Measurements from ENCODE around the gene TMPO.
"Not testable (repeated sequence)": the region's sequence is repeated elsewhere in the genome, so short reads cannot be mapped to it uniquely, and the experiment has no call there.

Gene TMPO

GRCh38 chr12:98578821-98579220 lies 63.4 kb downstream of the TMPO start:
- no peak for DNase-seq (ENCODE audit: low read depth in 2 of 2)

GRCh38 chr12:98579347-98579746 lies 64.0 kb downstream of the TMPO start:
- DNase-seq (ENCODE audit: low read depth in 2 of 2), result no peak

DNA sequence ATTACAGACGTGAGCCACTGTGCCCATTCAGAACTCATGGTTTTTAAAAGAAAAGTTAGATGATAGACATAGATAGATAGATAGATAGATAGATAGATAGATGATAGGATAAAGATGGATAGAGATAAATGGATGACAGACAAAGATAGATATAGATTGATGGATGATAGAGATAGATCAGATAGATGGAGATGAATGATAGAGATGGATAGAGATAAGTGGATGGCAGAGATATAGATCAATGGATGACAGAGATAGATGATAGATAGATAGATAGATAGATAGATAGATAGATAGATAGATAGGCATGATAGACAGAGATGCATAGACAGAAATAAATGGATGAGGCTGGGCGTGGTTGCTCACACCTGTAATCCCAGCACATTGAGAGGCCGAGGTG lies 64.4 kb downstream of the TMPO start:
- no peak for DNase-seq (ENCODE audit: low read depth in 2 of 2)

GRCh38 chr12:98580695-98581094 lies 65.3 kb downstream of the TMPO start:
- no peak for DNase-seq (ENCODE audit: low read depth in 2 of 2)

GRCh38 chr12:98581101-98581500 lies 65.7 kb downstream of the TMPO start:
- no peak for DNase-seq (ENCODE audit: low read depth in 2 of 2)

- no peak for DNase-seq (ENCODE audit: low read depth in 2 of 2)
These were observed 66.7 kb downstream of the TMPO start for GRCh38 chr12:98582093-98582492.

GRCh38 chr12:98587084-98587483 lies 71.7 kb downstream of the TMPO start:
- no peak for DNase-seq (ENCODE audit: low read depth in 2 of 2)

DNA sequence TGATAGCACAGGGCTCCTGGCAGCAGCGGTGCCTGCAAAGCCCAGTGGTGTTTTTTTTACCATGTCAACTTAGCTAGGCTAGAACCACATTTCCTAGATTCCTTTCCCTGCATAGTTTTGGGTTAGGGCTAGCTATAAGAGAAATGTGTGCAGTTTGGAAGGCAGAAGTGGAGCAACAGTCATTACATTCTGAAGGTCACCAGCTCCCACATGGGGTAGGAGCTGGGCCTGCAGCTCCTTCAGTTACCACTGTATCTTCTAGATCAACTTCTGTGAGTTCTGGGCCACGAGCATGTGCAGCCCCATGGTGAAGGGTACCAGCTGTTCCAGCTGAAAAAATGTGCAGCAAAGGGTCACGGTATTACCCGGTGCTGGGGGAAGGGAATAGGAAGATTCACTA lies 75.8 kb downstream of the TMPO start:
- no peak for DNase-seq (ENCODE audit: low read depth in 2 of 2)

GRCh38 chr12:98592825-98593322 lies 77.5 kb downstream of the TMPO start:
- DNase-seq (ENCODE audit: low read depth in 2 of 2), result no peak

DNA sequence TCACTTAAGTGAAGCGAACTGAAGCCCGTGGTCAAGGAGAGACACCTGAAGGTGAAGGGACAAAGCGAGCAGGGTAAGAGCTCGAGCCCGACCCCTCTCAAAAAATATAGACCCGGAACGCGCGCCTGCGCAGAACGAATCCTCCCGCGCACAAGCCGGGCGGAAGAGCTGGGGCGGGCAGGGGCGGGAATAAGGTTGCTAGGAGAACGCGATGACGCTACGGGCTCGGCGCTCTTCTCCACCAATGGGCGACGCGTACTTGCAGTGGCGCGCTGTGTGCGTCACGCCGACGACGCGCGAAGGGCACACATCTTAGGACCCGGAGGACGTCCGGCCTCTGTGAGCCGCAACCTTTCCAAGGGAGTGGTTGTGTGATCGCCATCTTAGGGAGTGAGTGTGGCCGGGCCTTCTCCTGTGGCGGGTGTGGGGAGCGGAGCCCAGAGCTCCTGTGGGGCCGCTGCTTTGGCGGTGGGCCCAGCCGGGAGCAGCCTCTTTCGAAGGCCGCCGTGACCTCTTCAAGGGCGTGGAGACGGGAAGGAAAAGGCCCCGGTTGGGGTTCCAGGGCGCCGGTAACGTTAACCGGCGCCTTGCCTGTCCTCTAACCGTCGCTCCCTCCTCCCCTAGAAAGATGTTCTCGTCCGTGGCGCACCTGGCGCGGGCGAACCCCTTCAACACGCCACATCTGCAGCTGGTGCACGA lies 78.1 kb downstream of the TMPO start, which contains the start of gene SLC25A3:
TSS of gene SLC25A3 (plus strand) at position 336 of the 699 bp plus-strand sequence. CDS start at position 629, 293 bp downstream.
- DNase-seq (ENCODE audit: low read depth in 2 of 2), result peak; percentile 90

DNA sequence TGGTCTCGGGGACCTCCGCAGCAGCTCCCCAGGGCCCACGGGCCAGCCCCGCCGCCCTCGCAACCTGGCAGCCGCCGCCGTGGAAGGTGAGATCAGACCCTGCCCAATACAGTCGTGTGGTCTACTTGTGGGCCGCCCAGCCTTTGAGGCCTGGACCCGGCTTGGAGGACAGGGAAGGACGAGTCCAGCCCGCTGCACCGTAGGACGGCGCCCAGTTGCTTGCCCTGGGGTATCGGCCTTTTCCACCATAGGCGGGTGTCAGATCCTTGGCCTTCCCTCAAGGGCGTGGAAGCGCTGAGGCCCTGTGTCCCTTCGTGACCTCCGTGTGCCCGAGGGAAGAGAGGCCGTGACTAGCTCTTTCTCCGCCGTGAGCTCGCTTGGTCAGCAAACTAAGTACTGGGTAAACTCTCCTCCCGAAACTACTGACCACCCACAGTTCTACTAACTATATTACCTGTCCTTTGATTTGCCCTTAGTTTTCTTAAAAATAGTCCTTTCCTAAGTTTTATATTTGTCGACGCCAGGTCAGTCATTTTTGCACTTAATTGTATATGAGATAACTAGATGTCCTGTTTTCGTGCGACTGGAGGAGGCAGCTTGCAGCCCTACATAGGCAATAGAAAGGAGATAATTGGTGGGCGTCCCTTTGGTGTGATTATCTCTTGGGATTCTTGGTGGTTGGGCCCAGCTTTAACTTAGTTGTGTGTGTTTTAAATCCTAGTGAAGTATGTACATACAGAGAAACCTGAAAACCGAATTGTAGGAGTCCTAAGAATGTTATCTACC lies 78.9 kb downstream of the TMPO start:
- DNase-seq (ENCODE audit: low read depth in 2 of 2), result no peak

DNA sequence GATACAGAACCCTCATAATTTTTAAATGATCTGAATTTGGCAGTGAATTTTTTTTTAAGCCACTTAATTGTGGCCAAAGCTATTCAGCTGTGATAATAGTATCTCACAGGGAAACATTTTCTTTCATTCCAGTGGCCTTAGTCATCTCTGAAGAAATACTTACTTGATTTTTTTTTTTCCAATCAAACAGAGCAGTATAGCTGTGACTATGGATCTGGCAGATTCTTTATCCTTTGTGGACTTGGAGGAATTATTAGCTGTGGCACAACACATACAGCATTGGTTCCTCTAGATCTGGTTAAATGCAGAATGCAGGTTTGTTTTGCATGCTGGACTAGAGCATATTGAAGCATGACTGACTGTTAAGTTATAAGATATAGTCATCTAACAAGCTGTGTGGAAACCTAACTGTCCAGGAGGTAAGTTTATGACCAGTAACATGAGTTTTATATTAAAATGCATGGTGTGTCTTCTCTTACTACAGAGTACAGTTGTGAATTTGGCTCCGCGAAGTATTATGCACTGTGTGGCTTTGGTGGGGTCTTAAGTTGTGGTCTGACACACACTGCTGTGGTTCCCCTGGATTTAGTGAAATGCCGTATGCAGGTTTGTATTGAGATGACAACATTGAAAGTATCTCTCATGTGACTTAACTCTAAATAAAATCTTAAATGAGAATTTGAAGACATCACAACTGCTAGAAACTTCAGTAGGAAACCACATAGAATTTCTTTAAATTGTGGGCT lies 80.0 kb downstream of the TMPO start:
- DNase-seq (ENCODE audit: low read depth in 2 of 2), result no peak

GRCh38 chr12:98597313-98597712 lies 81.9 kb downstream of the TMPO start:
- DNase-seq (ENCODE audit: low read depth in 2 of 2), result not testable (repeated sequence)
